Coronary artery (tissue), 2 donors: Measurements from ENCODE around the gene FBN3.
"Not testable (repeated sequence)": the region's sequence is repeated elsewhere in the genome, so short reads cannot be mapped to it uniquely, and the experiment has no call there.

Experiments
- DNase-seq: peaks from one replicate; pipeline ENCODE4 v3.0.0-alpha.2; 2017; ENCODE audit warnings: low spot score
- H3K27ac ChIP-seq, 2 donors: fragments of 200-600 bp; sonication (generic); one replicate each; pipeline ENCODE4 v1.5.1; 2016 to 2019
- H3K4me3 ChIP-seq: fragments of 200-600 bp; sonication (generic); 2 replicates; pipeline ENCODE4 v1.5.1; 2016; ENCODE audit warnings: mild to moderate bottlenecking, moderate library complexity
- CTCF ChIP-seq: fragments of 200-600 bp; sonication (generic); IDR thresholded peaks from one replicate; pipeline ENCODE4 v1.5.1; 2019; ENCODE audit warnings: antibody characterized with exemption

FBN3 gene

GRCh38 chr19:8180018-8180417, 30.6 kb upstream of the FBN3 start:
- no peak for TF ChIP-seq CTCF
- Histone ChIP-seq H3K27ac (no peak overlapping the region), H3K4me3 (no peak overlapping the region)
- no peak for DNase-seq

DNA sequence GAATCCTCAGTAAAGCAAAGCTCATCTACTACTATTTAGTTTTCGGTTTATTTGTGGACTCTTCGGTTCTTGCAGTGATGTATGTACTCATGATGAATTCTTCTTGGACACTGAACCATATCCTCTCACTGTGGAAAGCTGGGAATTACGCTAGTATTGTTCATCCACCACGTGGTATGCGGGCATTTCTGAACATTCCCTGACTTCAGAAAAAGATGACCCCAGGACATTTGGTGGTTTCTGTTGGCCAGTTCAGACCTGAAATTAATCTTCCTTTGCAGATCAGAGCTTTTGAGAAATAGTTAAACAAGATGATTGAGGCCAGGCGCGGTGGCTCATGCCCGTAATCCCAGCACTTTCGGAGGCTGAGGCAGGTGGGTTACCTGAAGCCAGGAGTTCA, 25.3 kb upstream of the FBN3 start:
- TF ChIP-seq CTCF: no peak
- no peak for DNase-seq

GRCh38 chr19:8168537-8168936, 19.1 kb upstream of the FBN3 start:
- H3K27ac ChIP-seq: no peak overlapping the region
- no peak for DNase-seq
- TF ChIP-seq CTCF: no peak
- no peak overlapping the region for H3K4me3 ChIP-seq

More for the DNA sequence above, 25.3 kb upstream of the FBN3 start:
- H3K27ac ChIP-seq: no peak overlapping the region
- H3K4me3 ChIP-seq: no peak overlapping the region

GRCh38 chr19:8167985-8168384, 18.6 kb upstream of the FBN3 start:
- Histone ChIP-seq H3K27ac (no peak overlapping the region), H3K4me3 (no peak overlapping the region)
- no peak for DNase-seq
- TF ChIP-seq CTCF: no peak

- Histone ChIP-seq H3K4me3 (no peak overlapping the region), H3K27ac (no peak overlapping the region)
- no peak for TF ChIP-seq CTCF
- no peak for DNase-seq
Observed at GRCh38 chr19:8163759-8164158, 14.4 kb upstream of the FBN3 start.

DNA sequence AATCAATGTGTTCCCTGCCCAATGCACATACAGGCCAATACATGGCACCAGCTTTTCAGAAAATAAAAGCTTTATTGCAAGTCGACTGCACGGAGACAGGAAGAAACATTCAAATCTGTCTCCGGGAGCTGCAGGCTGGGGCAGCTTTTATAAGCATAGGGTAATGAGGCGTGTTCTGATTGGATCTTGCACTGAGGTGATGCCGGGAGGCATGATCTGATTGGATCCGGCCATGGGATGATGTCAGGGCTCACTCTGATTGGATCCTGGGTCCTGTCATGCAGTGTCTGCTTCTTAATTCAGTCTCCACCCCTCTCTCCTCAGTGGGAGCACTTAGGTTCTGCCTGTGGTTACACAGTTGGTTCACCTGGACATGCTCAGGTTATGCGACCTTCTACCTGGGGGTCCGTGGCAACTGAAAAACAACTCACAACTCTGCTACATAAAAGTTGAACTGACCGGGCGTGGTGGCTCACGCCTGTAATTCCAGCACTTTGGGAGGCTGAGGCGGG, 11.8 kb upstream of the FBN3 start:
- no peak for TF ChIP-seq CTCF
- no peak for DNase-seq

GRCh38 chr19:8159322-8159721, 9.9 kb upstream of the FBN3 start:
- not testable (repeated sequence) for H3K4me3 ChIP-seq, DNase-seq, H3K27ac ChIP-seq

More for the DNA sequence above, 11.8 kb upstream of the FBN3 start:
- no peak overlapping the region for H3K4me3 ChIP-seq
- no peak overlapping the region for H3K27ac ChIP-seq
